Measurements from ENCODE around the gene SLC35B4.

SLC35B4 gene, protein sequence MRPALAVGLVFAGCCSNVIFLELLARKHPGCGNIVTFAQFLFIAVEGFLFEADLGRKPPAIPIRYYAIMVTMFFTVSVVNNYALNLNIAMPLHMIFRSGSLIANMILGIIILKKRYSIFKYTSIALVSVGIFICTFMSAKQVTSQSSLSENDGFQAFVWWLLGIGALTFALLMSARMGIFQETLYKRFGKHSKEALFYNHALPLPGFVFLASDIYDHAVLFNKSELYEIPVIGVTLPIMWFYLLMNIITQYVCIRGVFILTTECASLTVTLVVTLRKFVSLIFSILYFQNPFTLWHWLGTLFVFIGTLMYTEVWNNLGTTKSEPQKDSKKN

DNA sequence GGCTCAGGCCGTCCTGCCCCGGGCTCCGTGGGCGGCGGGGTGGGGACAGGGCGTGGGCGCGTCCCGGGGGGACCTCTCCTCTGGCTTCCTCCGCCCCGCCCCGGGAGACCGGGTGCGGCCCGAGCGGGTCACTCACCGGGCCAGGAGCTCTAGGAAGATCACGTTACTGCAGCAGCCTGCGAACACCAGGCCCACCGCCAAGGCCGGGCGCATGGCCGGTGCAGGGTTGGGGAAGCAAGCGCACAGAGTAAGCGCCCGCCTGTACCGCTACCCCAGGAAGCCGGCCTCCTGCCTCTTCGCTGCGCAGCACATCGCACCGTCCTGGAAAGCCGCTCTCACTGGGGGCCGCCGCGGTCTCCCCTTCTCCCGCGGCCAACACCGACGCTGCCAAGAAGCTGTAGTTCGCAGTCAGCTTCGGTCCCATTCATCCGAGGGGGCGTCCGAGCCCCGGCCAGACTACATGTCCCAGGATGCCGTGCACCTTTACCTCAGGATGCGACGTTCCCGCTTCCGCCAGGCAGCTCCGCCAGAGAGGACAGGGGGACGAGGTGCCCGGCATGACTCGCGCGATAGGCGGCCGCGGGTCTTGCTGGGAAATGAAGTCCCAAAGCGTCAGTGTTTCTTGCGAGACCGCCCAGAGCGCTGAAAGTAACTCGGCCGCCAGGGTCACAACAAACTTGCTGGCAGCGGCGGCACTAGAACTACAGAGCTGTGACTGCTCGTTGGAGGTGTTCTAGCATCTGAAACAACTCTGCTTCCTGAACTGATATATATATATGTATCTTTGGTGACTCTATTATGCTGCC lies at the start of gene SLC35B4:
Gene SLC35B4, minus strand, starts transcription at position 392 of the 806 bp plus-strand sequence. Its CDS starts 179 bp downstream, at position 213.
- Histone ChIP-seq H2AFZ (ENCODE audit: low read depth, low read length) (peak within 1 kb of the TSS; percentile 92), H3K27me3 (ENCODE audit: low read depth, low read length) (no peaks in the 10 kb centered on the region), H3K4me1 (ENCODE audit: low read length) (peaks cover 10% of the 10 kb centered on the region), H3K79me2 (ENCODE audit: low read length) (peaks cover 22% of the 10 kb centered on the region), H3K9me3 (ENCODE audit: insufficient read depth, low read length) (no peaks in the 10 kb centered on the region), H3K9ac (ENCODE audit: low read length) (peak within 1 kb of the TSS; percentile 89), H3K36me3 (replicated peaks; ENCODE audit: low read depth, low read length) (no peaks in the 10 kb centered on the region), H4K20me1 (ENCODE audit: insufficient read depth, low read length) (no peaks in the 10 kb centered on the region), H3K4me2 (ENCODE audit: low read length) (peak within 1 kb of the TSS; percentile 94), H3K27ac (ENCODE audit: low read length) (peak within 1 kb of the TSS; percentile 24), H3K4me3 (ENCODE audit: low read length) (peak within 1 kb of the TSS; percentile 96)
- TF ChIP-seq, protein P1, sequence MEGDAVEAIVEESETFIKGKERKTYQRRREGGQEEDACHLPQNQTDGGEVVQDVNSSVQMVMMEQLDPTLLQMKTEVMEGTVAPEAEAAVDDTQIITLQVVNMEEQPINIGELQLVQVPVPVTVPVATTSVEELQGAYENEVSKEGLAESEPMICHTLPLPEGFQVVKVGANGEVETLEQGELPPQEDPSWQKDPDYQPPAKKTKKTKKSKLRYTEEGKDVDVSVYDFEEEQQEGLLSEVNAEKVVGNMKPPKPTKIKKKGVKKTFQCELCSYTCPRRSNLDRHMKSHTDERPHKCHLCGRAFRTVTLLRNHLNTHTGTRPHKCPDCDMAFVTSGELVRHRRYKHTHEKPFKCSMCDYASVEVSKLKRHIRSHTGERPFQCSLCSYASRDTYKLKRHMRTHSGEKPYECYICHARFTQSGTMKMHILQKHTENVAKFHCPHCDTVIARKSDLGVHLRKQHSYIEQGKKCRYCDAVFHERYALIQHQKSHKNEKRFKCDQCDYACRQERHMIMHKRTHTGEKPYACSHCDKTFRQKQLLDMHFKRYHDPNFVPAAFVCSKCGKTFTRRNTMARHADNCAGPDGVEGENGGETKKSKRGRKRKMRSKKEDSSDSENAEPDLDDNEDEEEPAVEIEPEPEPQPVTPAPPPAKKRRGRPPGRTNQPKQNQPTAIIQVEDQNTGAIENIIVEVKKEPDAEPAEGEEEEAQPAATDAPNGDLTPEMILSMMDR (IDR thresholded peaks at IDR 0.05; ENCODE audit: low read depth, low read length): no peak
- no peak for TF ChIP-seq EZH2phosphoT487 (IDR thresholded peaks at IDR 0.05; ENCODE audit: low read depth)

DNA sequence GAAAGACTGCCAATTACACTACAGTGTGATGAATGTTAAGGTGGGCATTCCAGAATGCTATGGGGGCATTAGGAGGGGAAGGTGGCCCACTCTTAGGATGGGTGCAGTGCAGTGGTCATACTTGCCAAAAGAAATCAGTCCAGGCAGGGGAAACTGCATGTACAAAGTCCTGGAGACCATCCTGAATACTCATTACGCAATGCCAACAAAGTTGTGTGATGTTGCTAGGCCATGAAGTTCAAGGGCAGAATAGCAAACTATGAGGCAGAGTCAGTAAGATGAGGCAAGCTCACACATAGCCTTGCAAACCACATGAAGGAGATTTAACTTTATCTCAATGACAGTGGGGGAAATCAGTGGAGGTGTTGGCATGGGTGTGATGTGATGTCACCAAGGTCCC lies 49.8 kb upstream of the SLC35B4 start:
- TF ChIP-seq, protein P1 (IDR thresholded peaks at IDR 0.05; ENCODE audit: low read depth, low read length): no peak
- no peak for TF ChIP-seq EZH2phosphoT487 (IDR thresholded peaks at IDR 0.05; ENCODE audit: low read depth)
- Histone ChIP-seq H2AFZ (ENCODE audit: low read depth, low read length) (no peak overlapping the region), H3K4me2 (ENCODE audit: low read length) (no peak overlapping the region), H3K27ac (ENCODE audit: low read length) (no peak overlapping the region), H3K4me3 (ENCODE audit: low read length) (no peak overlapping the region), H4K20me1 (ENCODE audit: insufficient read depth, low read length) (no peaks in the 10 kb centered on the region), H3K79me2 (ENCODE audit: low read length) (no peaks in the 10 kb centered on the region), H3K9ac (ENCODE audit: low read length) (no peak overlapping the region), H3K9me3 (ENCODE audit: insufficient read depth, low read length) (no peaks in the 10 kb centered on the region), H3K27me3 (ENCODE audit: low read depth, low read length) (peaks cover 25% of the 10 kb centered on the region), H3K4me1 (ENCODE audit: low read length) (no peaks in the 10 kb centered on the region), H3K36me3 (replicated peaks; ENCODE audit: low read depth, low read length) (no peaks in the 10 kb centered on the region)

DNA sequence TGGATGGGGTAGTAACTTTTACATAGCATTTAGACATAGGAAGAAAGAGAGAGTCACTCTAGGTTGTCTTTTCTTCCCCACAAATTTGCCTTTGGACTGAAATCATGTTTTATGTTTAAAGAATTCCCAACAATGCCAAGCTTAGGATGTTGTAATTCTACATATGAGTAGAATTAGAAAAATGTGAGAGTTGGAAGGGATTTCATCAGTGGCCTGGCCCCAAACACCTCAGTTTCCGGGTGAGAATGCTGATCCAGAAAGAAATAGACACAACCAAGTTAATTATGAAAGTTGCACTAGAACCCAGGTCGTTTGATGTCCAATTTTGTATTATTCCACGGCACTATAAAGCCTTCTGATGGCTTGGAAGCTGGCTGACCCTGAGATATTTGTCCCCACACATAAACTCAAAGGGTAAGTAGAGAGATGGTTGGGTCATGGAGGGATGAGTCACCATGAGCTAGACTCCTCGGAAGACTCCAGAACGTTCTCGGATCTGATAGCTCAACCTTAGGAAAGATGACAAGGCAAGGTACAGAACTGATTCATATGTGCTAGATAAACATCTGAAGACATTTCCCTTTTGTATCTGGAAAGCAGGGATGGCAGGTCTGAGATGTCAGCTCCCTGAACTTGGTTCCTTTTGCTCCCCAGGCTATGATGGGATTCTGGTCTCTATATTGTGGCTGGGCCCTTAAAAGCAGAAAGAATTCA lies 48.8 kb upstream of the SLC35B4 start:
- Histone ChIP-seq H3K9me3 (ENCODE audit: insufficient read depth, low read length) (no peaks in the 10 kb centered on the region), H2AFZ (ENCODE audit: low read depth, low read length) (no peak overlapping the region), H3K4me3 (ENCODE audit: low read length) (no peak overlapping the region), H3K4me1 (ENCODE audit: low read length) (no peaks in the 10 kb centered on the region), H4K20me1 (ENCODE audit: insufficient read depth, low read length) (no peaks in the 10 kb centered on the region), H3K36me3 (replicated peaks; ENCODE audit: low read depth, low read length) (no peaks in the 10 kb centered on the region), H3K27ac (ENCODE audit: low read length) (no peak overlapping the region), H3K79me2 (ENCODE audit: low read length) (no peaks in the 10 kb centered on the region), H3K4me2 (ENCODE audit: low read length) (no peak overlapping the region), H3K9ac (ENCODE audit: low read length) (no peak overlapping the region), H3K27me3 (ENCODE audit: low read depth, low read length) (peaks cover 20% of the 10 kb centered on the region)
- TF ChIP-seq EZH2phosphoT487 (IDR thresholded peaks at IDR 0.05; ENCODE audit: low read depth): no peak
- TF ChIP-seq, protein P1 (IDR thresholded peaks at IDR 0.05; ENCODE audit: low read depth, low read length): no peak

Measured in OCI-LY3 (cell line).